ENCODE measurements around the gene DPP7. TPM values are rescaled to one million over a fixed set of nuclear protein-coding genes. Genes with fewer than 3 reads are reported as not detected.

DPP7 gene
- total and polyA plus RNA-seq, 7 donors = 26.6 to 158 (median 91.3) TPM

GRCh38 chr9:137097761-137098462 is 16.6 kb downstream of the DPP7 start:
- Histone ChIP-seq H3K36me3 (peaks cover 19 to 87% (median 49%) of the 10 kb centered on the region in 4 donors), H3K27me3 (no peaks in the 10 kb centered on the region), H3K4me1 (no peaks in the 10 kb centered on the region), H3K9me3 (no peaks in the 10 kb centered on the region), H3K27ac (no peak overlapping the region), H3K4me3 (no peak overlapping the region)
- 93 to 94% methylated on average over 20 of the region's 20 CpGs for WGBS, 2 donors
- intact Hi-C loops (cut with DNase I) = no loop called here
- TF ChIP-seq POLR2AphosphoS5 (IDR thresholded peaks at IDR 0.05) (no peak), POLR2A (IDR thresholded peaks at IDR 0.05) (no peak), EP300 (IDR thresholded peaks at IDR 0.05) (no peak)
- TF ChIP-seq, protein P1, sequence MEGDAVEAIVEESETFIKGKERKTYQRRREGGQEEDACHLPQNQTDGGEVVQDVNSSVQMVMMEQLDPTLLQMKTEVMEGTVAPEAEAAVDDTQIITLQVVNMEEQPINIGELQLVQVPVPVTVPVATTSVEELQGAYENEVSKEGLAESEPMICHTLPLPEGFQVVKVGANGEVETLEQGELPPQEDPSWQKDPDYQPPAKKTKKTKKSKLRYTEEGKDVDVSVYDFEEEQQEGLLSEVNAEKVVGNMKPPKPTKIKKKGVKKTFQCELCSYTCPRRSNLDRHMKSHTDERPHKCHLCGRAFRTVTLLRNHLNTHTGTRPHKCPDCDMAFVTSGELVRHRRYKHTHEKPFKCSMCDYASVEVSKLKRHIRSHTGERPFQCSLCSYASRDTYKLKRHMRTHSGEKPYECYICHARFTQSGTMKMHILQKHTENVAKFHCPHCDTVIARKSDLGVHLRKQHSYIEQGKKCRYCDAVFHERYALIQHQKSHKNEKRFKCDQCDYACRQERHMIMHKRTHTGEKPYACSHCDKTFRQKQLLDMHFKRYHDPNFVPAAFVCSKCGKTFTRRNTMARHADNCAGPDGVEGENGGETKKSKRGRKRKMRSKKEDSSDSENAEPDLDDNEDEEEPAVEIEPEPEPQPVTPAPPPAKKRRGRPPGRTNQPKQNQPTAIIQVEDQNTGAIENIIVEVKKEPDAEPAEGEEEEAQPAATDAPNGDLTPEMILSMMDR (IDR thresholded peaks at IDR 0.05) = no peak
- DNase-seq = no peak

- H3K4me1 ChIP-seq = no peaks in the 10 kb centered on the region
- DNase-seq = no peak
- H3K4me3 ChIP-seq = no peak overlapping the region
- no peak for TF ChIP-seq POLR2A (IDR thresholded peaks at IDR 0.05)
- no peak for TF ChIP-seq EP300 (IDR thresholded peaks at IDR 0.05)
- TF ChIP-seq, protein P1 (IDR thresholded peaks at IDR 0.05) = no peak
- TF ChIP-seq POLR2AphosphoS5 (IDR thresholded peaks at IDR 0.05) = no peak
- no peaks in the 10 kb centered on the region for H3K27me3 ChIP-seq
- H3K9me3 ChIP-seq = no peaks in the 10 kb centered on the region
- WGBS, 2 donors = 94 to 96% methylated on average over 31 of the region's 31 CpGs
- intact Hi-C loops (cut with DNase I) = no loop called here
- H3K36me3 ChIP-seq = peaks cover 19 to 86% (median 40%) of the 10 kb centered on the region in 4 donors
- H3K27ac ChIP-seq = no peak overlapping the region
Measured at GRCh38 chr9:137096785-137097546, 17.6 kb downstream of the DPP7 start.

DNA sequence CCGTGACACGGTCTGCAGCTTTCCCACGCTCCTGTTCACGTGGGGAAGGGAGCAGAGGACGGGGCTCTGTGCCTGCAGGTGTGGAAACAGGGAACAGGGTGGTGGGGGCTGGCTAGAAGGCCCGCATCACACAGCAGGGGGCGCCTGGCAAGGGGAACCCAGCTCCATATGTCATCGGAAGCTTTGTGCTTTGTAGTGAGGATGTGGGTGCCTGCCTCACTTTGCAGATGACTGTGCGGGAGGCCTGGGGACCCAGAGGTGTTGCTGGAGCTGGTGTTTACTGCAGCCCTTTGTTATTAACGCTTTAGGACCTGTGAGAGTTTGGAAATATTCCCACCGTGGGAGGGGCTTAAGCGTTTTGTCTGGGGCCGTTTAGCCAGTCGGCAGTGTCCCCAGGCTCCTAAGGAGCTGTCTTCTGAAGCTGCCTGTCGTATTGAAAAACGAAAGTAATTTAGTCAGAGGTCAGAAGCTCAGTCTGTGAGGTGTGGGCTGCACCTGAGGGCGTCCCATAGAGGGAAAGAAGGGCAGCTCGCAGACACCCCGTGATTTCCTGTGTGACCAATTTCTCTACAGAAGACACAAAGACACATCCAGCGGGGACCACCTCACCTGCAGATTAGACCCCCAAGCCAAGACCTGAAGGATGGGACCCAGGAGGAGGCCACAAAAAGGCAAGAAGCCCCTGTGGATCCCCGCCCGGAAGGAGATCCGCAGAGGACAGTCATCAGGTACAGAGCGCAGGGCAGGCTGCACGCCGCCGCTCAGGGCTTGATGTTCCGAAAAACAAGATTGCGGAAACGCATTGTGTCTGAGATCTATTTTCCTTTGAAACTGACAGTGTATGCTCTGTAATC is 18.6 kb downstream of the DPP7 start:
- Histone ChIP-seq H3K27me3 (no peaks in the 10 kb centered on the region), H3K9me3 (no peaks in the 10 kb centered on the region), H3K27ac (no peak overlapping the region), H3K36me3 (peaks cover 19 to 83% (median 30%) of the 10 kb centered on the region in 4 donors), H3K4me1 (no peaks in the 10 kb centered on the region), H3K4me3 (no peak overlapping the region)
- TF ChIP-seq POLR2A (IDR thresholded peaks at IDR 0.05) (no peak), EP300 (IDR thresholded peaks at IDR 0.05) (no peak)
- TF ChIP-seq, protein P1 (IDR thresholded peaks at IDR 0.05) = no peak
- WGBS, 2 donors = 69 to 77% methylated on average over 30 of the region's 30 CpGs
- DNase-seq = no peak
- intact Hi-C loops (cut with DNase I) = no loop called here

- WGBS, 2 donors = 86 to 87% methylated on average over 11 of the region's 11 CpGs
- Histone ChIP-seq H3K36me3 (peaks cover 0 to 37% (median 0%) of the 10 kb centered on the region in 4 donors), H3K27ac (no peak overlapping the region), H3K27me3 (no peaks in the 10 kb centered on the region), H3K9me3 (no peaks in the 10 kb centered on the region), H3K4me3 (no peak overlapping the region), H3K4me1 (peaks cover 0 to 35% (median 24%) of the 10 kb centered on the region in 4 donors)
- no peak for DNase-seq
- TF ChIP-seq POLR2AphosphoS5 (IDR thresholded peaks at IDR 0.05) (no peak), POLR2A (IDR thresholded peaks at IDR 0.05) (no peak), EP300 (IDR thresholded peaks at IDR 0.05) (no peak)
- TF ChIP-seq, protein P1 (IDR thresholded peaks at IDR 0.05) = no peak
- intact Hi-C loops (cut with DNase I) = no loop called here
Measured at GRCh38 chr9:137089232-137089947, 25.1 kb downstream of the DPP7 start.

Measured in sigmoid colon (tissue), 7 donors.